Spleen (tissue), 7 donors: ENCODE data around the gene HOMER3.

Source experiments
- POLR2A ChIP-seq, 3 donors: fragments of 450-650 bp; IDR thresholded peaks; one replicate each; pipeline ENCODE4 v1.5.1; 2017; ENCODE audit warnings: antibody characterized with exemption in 3 of 3, mild to moderate bottlenecking in 1 of 3
- POLR2AphosphoS5 ChIP-seq, 3 donors: sonication (generic); formaldehyde crosslinking; IDR thresholded peaks; one replicate each; pipeline ENCODE4 v1.5.1; 2017; ENCODE audit warnings: antibody characterized with exemption in 3 of 3
- TF ChIP-seq, protein P1 (sequence below), 11 experiments: fragments of 200-600 bp in 7 of 11; fragments of 450-650 bp in 4 of 11; sonication (generic) in 4 of 11; IDR thresholded peaks in 8 of 11; conservative IDR thresholded peaks in 3 of 11; 1 replicate in 7 of 11; 2 replicates in 4 of 11; pipeline versions ENCODE4 v1.4.0 to v1.8.0; 2016 to 2021; ENCODE audit warnings: antibody characterized with exemption in 11 of 11, inconsistent platforms in 4 of 11, mild to moderate bottlenecking in 1 of 11
- donor health status: DM: no; HTN: no; CAD: no; lungs with moderate emphysema.
- donor health status: DM: no; HTN: no; CAD: no.
- donor health status: DM: no; HTN: no; CAD: no.

GRCh38 chr19:18879579-18880373 is 61.2 kb downstream of the HOMER3 start:
- TF ChIP-seq, protein P1, sequence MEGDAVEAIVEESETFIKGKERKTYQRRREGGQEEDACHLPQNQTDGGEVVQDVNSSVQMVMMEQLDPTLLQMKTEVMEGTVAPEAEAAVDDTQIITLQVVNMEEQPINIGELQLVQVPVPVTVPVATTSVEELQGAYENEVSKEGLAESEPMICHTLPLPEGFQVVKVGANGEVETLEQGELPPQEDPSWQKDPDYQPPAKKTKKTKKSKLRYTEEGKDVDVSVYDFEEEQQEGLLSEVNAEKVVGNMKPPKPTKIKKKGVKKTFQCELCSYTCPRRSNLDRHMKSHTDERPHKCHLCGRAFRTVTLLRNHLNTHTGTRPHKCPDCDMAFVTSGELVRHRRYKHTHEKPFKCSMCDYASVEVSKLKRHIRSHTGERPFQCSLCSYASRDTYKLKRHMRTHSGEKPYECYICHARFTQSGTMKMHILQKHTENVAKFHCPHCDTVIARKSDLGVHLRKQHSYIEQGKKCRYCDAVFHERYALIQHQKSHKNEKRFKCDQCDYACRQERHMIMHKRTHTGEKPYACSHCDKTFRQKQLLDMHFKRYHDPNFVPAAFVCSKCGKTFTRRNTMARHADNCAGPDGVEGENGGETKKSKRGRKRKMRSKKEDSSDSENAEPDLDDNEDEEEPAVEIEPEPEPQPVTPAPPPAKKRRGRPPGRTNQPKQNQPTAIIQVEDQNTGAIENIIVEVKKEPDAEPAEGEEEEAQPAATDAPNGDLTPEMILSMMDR (IDR thresholded peaks at IDR 0.05 in 8 of 11, conservative IDR thresholded peaks at IDR 0.05 in 3 of 11) = no peak
- TF ChIP-seq POLR2A (IDR thresholded peaks at IDR 0.05) (no peak), POLR2AphosphoS5 (IDR thresholded peaks at IDR 0.05) (no peak)
